HG02571 (cell line): ENCODE measurements around the gene FLT3.
"Not testable (repeated sequence)": the region's sequence is repeated elsewhere in the genome, so short reads cannot be mapped to it uniquely, and the experiment has no call there.

Experiments
- ATAC-seq: cut with Tn5 transposase; IDR thresholded peaks from one replicate; pipeline ENCODE4 v1.9.1; 2021; ENCODE audit warnings: mild to moderate bottlenecking, moderate library complexity; ENCODE audit not compliant: unreplicated experiment

The FLT3 gene

DNA sequence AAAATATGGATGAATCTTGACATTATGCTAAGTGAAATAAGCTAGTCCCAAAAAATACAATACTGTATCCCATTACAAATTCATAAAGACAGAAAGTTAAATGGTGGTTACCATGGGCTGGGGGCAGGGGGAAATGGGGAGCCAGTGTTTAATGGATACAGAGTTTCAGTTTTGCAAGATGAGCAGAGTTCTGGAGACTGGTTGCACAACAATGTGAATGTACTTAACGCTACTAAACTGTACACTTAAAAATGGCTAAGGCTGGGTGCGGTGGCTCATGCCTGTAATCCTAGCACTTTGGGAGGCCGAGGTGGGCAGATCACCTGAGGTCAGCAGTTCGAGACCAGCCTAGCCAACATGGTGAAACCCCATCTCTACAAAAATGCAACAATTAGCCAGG is 1.5 kb upstream of the FLT3 start:
- not testable (repeated sequence) for ATAC-seq

DNA sequence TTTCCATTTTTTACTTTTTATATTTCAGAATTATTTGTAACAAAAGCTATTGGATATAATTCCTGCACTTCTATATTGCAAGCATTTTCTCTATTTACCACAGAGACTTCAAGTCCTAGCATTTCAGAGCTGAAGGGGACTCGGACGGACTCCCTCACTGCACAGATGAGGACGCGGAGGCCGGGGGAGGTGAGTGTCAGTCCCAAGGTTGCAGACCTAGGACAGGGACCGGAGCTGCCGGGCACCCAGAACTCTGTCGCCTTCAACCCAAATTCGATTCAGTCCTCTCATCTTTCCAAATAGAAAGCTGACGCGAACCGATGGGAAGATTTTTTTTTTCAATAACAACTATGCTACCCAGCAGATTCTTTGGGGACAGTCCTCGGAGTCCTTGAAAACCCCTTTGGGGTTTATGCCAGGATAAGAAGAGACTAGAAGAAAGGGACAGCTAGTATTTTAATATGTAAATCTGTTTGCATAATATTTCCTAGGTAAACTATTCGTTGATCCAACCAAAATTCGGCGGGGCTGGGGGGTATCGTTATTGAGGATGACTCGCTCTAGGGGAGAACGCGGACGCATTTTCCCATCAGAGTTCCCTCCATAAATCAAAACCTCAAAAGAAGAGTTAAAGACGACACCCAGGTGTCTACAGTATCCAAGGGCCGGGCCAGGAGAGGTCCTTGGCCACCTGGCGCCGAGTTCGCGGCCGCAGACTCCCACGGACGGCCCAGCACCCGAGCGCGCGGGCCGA is 803 bp downstream of the FLT3 start:
- no peak for ATAC-seq

DNA sequence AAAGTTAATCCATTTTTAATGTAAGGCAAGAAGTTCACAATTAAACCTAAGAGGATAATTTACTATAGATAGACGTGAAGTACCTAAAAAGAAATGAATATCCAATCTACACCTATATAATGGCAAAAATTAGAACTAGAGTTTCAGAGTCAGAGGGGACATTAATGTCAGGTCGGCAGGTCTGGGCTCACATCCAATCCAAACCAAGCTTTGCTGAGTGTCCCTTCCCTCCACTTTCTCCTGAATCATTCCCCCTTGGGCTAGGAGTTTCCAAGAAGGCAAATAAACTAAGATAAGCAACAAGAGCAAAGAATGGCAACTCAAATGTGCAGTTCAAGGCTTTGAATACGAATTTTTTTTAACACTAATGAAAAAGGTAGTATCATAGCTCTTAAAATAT is 2.9 kb downstream of the FLT3 start:
- ATAC-seq, result no peak

GRCh38 chr13:28094306-28094705 is 6.1 kb downstream of the FLT3 start:
- no peak for ATAC-seq

DNA sequence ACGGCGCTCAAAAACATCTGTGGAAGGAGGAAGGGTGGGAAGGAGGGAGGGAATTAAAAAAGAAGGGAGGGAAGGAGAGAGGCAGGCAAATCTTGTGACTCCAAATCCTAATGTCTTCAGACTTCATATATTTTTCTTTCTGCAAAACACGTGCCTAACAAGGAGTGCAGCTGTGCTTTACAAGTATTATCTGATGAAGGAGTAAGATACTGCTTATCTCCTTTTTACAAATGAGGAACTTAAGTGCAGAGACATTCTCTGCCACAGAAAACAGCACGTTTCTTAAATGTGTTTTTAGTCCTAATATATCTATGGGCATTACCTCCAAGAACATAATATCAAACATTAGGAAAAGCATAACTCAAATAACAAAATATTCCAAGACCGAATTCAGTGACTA is 6.5 kb downstream of the FLT3 start:
- ATAC-seq, result no peak

DNA sequence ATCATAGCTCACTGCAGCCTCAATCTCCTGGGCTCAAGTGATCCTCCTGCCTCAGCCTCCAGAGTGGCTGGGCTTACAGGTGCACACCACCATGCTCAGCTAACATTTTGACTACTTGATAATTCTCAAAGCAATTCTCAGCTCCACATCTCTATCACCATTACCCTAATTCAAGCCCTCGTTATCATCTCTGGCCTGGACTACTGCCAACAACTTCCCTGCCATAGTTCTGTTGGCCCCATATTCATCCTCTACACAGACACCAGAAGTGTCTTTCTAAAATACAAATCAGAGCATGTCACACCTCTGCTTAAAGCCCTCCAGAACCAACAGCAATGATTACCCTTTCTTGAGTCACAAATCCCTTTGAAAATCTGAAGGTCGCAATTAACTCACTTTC is 7.9 kb downstream of the FLT3 start:
- ATAC-seq, result no peak

GRCh38 chr13:28089065-28089464 is 11.3 kb downstream of the FLT3 start:
- no peak for ATAC-seq

- ATAC-seq, result not testable (repeated sequence)
These were observed 22.6 kb downstream of the FLT3 start for GRCh38 chr13:28077820-28078219.

- no peak for ATAC-seq
These were observed 23.1 kb downstream of the FLT3 start for GRCh38 chr13:28077231-28077630.

DNA sequence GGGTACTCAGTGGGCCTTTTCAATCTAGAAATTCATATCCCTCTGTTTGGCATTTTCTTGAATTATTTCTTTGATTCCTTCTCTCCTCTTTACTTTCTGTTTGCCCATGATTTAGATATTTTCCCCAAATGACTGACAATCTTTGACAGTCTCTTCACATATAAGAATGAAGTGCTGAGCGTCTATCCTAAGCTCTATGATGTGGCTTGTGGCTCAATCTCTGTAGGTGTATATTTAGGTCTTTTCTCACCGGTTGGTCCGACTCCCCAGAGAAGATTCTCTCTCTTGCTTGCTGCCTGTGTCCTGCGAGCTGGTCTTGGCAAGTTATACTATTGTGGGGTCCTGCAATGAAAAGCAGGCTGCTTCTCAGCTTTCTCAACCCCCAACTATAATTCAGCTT is 29.0 kb downstream of the FLT3 start:
- no peak for ATAC-seq

DNA sequence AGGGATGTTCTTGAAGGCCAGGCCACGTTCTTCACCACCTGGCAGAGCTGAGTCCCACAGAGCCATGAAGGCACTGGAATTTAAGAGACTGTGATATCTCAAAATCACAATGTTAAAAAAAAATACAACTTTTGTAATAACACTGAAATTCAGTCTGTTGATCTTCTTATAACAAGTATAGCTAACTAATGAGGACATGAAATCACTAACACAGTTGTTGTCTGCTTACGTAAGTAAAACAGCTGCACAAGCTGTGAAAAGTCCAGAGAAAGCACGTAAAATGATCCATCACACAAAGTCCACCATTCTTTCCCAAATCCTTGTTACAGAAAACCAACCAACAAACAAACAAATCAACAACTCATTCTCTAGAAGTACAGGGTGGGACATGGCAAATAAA is 32.9 kb downstream of the FLT3 start:
- no peak for ATAC-seq

DNA sequence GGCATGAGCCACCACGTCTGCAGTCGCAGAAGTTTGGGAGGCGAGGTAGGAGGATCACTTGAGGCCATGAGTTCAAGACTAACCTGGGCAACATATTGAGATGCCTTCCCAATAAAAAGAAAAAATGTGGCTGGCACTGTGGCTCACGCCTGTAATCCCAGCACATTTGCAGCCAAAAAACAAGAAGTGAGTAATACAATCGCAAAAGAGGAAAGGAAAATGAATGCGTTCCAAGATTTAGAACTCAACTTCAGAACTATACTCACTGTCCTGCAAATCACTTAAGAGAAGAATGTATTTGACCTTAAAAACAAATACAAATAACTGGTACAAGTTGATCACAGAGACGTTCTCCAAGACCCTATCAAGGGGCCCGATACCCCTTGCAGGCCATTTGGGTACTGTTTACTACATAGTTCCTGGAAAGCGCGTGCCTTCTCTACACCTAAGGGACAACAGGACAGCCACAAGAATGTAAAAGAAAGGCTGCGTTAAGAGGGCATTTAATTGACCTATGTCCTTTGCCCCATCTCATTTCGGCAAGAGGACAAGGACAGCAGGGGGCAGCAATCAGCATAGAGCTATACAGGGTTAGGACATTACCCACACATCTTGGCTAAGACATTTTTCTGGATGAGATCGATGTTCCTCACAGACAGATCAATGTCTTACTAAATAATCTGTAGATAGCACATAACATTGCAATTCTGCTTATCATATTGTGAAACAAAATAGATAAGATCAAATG is 41.3 kb downstream of the FLT3 start:
- no peak for ATAC-seq

- peak; percentile 73 for ATAC-seq
These were observed 43.2 kb downstream of the FLT3 start for GRCh38 chr13:28056970-28057712.

DNA sequence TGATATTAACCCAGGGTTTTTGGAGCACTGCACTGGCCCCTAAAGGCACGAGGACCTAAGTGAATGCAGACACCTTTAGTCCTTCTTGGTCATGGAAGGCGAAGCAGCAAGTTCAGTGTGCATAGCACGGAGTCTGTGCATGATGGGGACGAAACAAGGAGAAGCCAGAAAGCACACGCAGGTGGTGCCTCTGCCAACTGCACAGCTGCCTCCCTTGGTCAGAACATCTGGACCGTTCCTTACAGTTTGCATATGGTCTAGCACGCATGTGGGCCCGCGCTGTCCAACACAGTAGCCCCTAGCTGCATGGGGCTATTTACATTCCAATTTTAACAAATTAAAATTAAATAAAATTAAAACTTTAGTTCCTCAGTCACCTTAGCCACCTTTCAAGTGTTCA is 44.0 kb downstream of the FLT3 start:
- no peak for ATAC-seq

- ATAC-seq, result no peak
These were observed 45.0 kb downstream of the FLT3 start for GRCh38 chr13:28055357-28055756.

DNA sequence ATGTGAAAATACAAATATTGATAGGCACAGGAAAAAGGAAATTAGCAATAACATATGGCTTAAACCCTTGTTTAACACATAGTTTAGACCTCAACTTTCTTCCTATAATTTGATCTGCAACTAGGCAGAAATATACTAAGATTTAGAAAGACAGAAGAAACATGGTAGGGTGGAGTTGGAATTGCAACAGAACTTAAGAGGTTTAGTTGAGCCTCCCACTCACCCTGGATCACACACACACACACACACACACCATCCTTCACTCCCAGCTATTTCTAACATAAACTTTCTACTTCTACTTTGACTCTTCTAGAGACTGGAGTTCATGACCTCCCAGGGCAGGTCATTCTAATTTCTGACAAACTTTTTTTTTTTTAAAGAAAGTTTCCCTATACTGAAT is 47.4 kb downstream of the FLT3 start:
- no peak for ATAC-seq

- peak; percentile 47 for ATAC-seq
These were observed 50.2 kb downstream of the FLT3 start for GRCh38 chr13:28049880-28050875.

- ATAC-seq, result no peak
These were observed 51.2 kb downstream of the FLT3 start for GRCh38 chr13:28049215-28049614.

- no peak for ATAC-seq
These were observed 51.6 kb downstream of the FLT3 start for GRCh38 chr13:28048768-28049167.

DNA sequence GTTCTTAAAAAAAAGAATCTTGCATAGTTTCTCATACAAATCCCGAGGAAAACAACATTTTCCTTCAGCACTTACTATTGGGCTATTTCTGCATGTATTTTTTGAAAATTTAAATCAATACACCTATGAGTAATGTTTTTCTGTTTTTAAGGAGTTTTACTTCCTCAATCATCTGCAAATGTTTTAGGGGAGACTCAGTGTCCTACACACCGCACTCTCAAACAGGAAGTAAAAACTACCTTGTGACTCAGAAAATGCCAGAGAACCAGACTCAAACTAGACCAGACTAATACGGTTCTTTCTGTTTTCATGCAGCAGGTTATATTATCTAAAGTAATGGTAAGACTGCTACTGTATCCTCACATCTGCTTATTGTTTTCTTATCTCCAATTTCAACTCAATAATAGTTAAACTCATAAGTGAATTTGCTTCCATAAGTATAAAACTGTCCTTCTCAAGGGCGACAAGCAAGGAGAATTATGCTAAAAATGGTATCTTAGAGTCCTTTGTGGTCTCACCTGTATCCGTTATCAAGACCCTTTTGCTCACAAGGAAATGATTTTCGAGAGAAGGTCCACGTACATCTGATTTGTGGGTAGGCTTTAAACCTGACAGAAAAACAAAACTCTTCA is 52.5 kb downstream of the FLT3 start:
- peak; percentile 88 for ATAC-seq
